ENCODE data around the gene ASGR1. TPM values are rescaled to one million over a fixed set of nuclear protein-coding genes. Genes with fewer than 3 reads are reported as not detected.
"Not testable (repeated sequence)": the region's sequence is repeated elsewhere in the genome, so short reads cannot be mapped to it uniquely, and the experiment has no call there.

ASGR1 gene
- polyA plus RNA-seq, 2 donors: 0.84 to 2.0 TPM

DNA sequence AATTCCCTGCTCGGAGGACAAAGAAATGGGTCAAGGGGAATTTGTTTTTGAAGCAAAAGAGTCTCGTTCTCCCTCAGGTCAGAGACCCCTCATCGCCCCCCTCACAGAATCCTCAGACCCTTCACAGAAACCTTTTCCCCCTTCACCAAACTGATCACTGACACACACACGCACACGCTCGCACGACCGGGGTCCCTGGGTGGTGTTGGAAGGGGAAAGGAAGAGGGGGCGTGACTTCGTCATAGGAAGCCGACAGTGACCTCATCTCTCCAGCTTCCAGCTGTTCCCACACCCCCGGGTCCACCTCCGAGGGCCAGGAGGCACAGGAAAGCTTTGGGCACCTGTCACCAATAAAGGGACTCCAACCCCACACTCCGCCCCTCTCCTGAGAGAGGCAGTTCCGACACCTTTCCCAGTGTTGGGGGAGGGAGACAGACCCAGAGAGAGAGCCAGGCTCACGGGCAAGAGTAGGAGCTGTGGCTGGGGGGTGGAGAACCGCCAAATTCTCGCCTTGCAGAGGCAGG is 1.2 kb downstream of the ASGR1 start:
- Histone ChIP-seq H3K27me3 (ENCODE audit: control insufficient read depth in 1 of 2, insufficient read depth in 2 of 2, low read length in 2 of 2) (no peaks in the 10 kb centered on the region), H3K36me3 (ENCODE audit: control insufficient read depth in 2 of 2, insufficient read depth in 2 of 2, low read length in 1 of 2) (no peaks in the 10 kb centered on the region), H3K27ac (ENCODE audit: low read depth in 2 of 2, low read length in 1 of 2) (no peak overlapping the region), H3K4me1 (ENCODE audit: control insufficient read depth in 2 of 2, insufficient read depth in 2 of 2, low read length in 1 of 2) (peaks cover 7 to 11% of the 10 kb centered on the region in 2 donors), H3K4me3 (ENCODE audit: low read depth in 1 of 2, low read length in 2 of 2) (peak overlapping the region in 1 of 2 donors; percentile 34), H3K9me3 (ENCODE audit: control insufficient read depth in 2 of 2, insufficient read depth in 1 of 2, low read depth in 1 of 2, low read length in 1 of 2) (no peaks in the 10 kb centered on the region)
- WGBS, 2 donors: 7% methylated on average over 18 of the region's 18 CpGs

DNA sequence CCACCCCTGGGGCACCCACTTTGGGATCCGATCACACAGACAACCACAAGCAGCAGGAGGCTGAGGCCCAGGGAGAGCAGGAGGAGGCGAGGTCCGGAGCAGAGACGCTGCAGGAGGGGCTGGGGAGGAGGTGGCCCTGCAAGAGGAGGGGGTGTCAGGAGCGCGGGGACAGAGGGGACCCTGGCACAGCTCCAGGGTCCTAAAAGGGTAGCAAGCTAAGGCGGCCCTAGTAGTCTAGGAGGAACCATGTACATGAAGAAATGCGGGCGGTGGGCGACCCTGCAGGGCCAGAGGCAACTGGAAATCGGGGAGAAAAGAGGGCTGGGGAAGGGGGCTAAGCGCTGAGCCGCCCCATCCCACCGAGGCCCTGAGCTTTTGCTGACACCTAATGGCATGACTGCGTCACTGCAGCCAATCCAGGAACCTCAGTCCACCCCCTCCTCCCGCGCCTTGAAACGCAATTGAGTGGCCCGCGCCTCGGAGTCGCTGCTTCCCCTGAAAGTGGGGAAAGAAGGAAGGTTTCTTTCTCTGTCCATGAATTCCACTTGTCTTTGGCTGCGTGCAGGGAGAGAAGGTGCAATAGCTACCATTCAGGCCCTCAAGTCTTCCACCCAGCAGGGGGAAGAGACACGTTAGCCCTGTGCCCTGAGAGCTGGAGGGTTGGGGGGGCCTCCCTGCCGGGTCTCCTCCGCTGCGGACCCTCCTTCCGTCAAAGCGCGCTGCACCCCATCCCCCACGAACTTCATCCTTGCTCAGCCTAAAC is 1.8 kb downstream of the ASGR1 start:
- no peaks in the 10 kb centered on the region for H3K27me3 ChIP-seq (ENCODE audit: control insufficient read depth in 1 of 2, insufficient read depth in 2 of 2, low read length in 2 of 2)
- 3 to 4% methylated on average over 28 to 31 of the region's 31 CpGs for WGBS, 2 donors
- no peak overlapping the region for H3K27ac ChIP-seq (ENCODE audit: low read depth in 2 of 2, low read length in 1 of 2)
- no peaks in the 10 kb centered on the region for H3K36me3 ChIP-seq (ENCODE audit: control insufficient read depth in 2 of 2, insufficient read depth in 2 of 2, low read length in 1 of 2)
- H3K4me3 ChIP-seq (ENCODE audit: low read depth in 1 of 2, low read length in 2 of 2): peak overlapping the region in 1 of 2 donors; percentile 34
- no peaks in the 10 kb centered on the region for H3K9me3 ChIP-seq (ENCODE audit: control insufficient read depth in 2 of 2, insufficient read depth in 1 of 2, low read depth in 1 of 2, low read length in 1 of 2)
- H3K4me1 ChIP-seq (ENCODE audit: control insufficient read depth in 2 of 2, insufficient read depth in 2 of 2, low read length in 1 of 2): peaks cover 7 to 11% of the 10 kb centered on the region in 2 donors

DNA sequence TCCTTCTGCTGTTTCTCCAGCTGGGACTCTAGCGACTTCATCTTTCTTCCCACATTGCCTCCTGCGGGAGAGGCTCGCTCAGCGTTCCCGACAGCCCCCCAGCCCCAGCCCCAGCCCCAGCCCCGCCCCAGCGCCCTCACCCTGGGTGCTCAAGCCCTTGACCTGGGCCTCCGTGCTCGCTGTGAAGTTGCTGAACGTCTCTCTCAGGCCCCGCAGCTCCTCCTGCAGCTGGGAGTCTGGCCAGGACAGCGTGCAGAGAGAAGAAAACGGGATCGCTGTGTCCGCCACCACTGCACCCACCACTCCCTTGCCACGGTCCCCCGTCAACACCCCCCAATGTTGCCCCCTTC is 2.4 kb downstream of the ASGR1 start:
- Histone ChIP-seq H3K27ac (ENCODE audit: low read depth in 2 of 2, low read length in 1 of 2) (no peak overlapping the region), H3K36me3 (ENCODE audit: control insufficient read depth in 2 of 2, insufficient read depth in 2 of 2, low read length in 1 of 2) (no peaks in the 10 kb centered on the region), H3K4me3 (ENCODE audit: low read depth in 1 of 2, low read length in 2 of 2) (no peak overlapping the region), H3K9me3 (ENCODE audit: control insufficient read depth in 2 of 2, insufficient read depth in 1 of 2, low read depth in 1 of 2, low read length in 1 of 2) (no peaks in the 10 kb centered on the region), H3K27me3 (ENCODE audit: control insufficient read depth in 1 of 2, insufficient read depth in 2 of 2, low read length in 2 of 2) (no peaks in the 10 kb centered on the region), H3K4me1 (ENCODE audit: control insufficient read depth in 2 of 2, insufficient read depth in 2 of 2, low read length in 1 of 2) (peaks cover 7 to 11% of the 10 kb centered on the region in 2 donors)
- WGBS, 2 donors: 14 to 18% methylated on average over 17 of the region's 17 CpGs

DNA sequence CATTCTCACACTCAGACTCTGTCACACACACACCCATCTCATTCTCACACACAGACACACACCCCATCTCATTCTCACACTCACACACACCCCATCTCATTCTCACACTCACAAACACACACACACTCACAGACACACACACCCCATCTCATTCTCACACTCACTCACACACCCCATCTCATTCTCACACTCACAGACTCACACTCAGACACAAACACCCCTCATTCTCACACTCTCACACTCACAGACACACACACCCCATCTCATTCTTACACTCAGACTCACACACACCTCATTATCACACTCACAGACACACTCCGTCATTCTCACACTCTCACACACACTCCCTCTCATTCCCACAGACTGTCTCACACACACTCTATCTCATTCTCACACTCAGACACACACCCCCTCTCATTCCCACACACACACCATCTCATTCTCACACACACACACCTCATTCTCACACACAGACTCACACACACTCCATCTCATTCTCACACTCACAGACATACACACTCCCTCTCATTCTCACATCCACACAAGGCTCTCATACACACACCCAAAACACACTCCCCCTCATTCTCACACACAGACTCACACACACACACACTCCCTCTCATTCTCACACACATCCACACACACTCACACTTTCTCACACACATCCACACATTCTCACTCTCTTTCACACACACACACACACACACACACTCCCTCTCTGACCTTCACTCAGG is 2.9 kb downstream of the ASGR1 start:
- H3K36me3 ChIP-seq (ENCODE audit: control insufficient read depth in 2 of 2, insufficient read depth in 2 of 2, low read length in 1 of 2): no peaks in the 10 kb centered on the region
- no peak overlapping the region for H3K27ac ChIP-seq (ENCODE audit: low read depth in 2 of 2, low read length in 1 of 2)
- H3K4me3 ChIP-seq (ENCODE audit: low read depth in 1 of 2, low read length in 2 of 2): no peak overlapping the region
- H3K9me3 ChIP-seq (ENCODE audit: control insufficient read depth in 2 of 2, insufficient read depth in 1 of 2, low read depth in 1 of 2, low read length in 1 of 2): no peaks in the 10 kb centered on the region
- no peaks in the 10 kb centered on the region for H3K27me3 ChIP-seq (ENCODE audit: control insufficient read depth in 1 of 2, insufficient read depth in 2 of 2, low read length in 2 of 2)
- peaks cover 7 to 11% of the 10 kb centered on the region in 2 donors for H3K4me1 ChIP-seq (ENCODE audit: control insufficient read depth in 2 of 2, insufficient read depth in 2 of 2, low read length in 1 of 2)
- WGBS, 2 donors: 86 to 91% methylated on average over 1 of the region's 1 CpG

DNA sequence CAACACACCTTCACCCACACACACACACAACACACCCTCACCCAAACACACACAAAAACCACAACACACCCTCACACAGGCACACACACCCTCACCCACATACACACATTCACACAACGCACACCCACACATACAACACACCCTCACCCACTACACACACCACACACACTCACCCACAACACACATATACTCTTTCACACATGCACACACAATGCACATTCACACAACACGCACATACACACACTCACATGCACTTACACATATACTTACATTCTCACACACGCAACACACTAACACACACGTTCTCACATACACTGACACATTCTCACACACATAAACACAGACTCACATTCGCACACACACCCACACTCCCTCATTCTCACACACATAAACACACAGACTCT is 3.8 kb downstream of the ASGR1 start:
- H3K36me3 ChIP-seq (ENCODE audit: control insufficient read depth in 2 of 2, insufficient read depth in 2 of 2, low read length in 1 of 2): no peaks in the 10 kb centered on the region
- no peaks in the 10 kb centered on the region for H3K9me3 ChIP-seq (ENCODE audit: control insufficient read depth in 2 of 2, insufficient read depth in 1 of 2, low read depth in 1 of 2, low read length in 1 of 2)
- no peak overlapping the region for H3K4me3 ChIP-seq (ENCODE audit: low read depth in 1 of 2, low read length in 2 of 2)
- H3K27me3 ChIP-seq (ENCODE audit: control insufficient read depth in 1 of 2, insufficient read depth in 2 of 2, low read length in 2 of 2): no peaks in the 10 kb centered on the region
- no peak overlapping the region for H3K27ac ChIP-seq (ENCODE audit: low read depth in 2 of 2, low read length in 1 of 2)
- 87 to 91% methylated on average over 5 of the region's 5 CpGs for WGBS, 2 donors
- peaks cover 7 to 11% of the 10 kb centered on the region in 2 donors for H3K4me1 ChIP-seq (ENCODE audit: control insufficient read depth in 2 of 2, insufficient read depth in 2 of 2, low read length in 1 of 2)

DNA sequence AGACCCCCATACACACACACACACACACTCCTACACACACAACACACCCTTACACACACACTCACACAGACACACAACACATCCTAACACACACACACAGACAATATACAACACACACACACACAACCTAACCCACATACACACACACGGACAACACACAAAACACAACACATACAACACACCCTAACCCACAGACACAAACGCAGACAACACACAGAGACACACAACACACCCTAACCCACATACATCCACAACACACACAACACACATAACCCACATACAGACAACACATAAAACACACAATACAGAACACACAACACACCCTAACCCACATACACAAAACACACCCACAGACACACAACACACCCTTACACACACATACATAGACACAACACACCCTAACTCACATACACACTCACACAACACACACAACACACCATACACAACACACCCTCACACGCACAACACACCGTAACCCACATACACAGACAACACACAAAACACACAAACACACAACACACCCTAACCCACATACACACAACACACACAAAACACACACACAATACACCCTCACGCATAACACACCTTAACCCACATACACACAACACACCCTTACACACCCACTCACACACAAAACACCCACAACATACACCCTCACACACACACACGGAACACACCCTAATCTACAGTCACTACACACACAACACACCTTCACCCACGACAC is 4.4 kb downstream of the ASGR1 start:
- H3K27ac ChIP-seq (ENCODE audit: low read depth in 2 of 2, low read length in 1 of 2): peak overlapping the region in 1 of 2 donors; percentile 27
- H3K4me1 ChIP-seq (ENCODE audit: control insufficient read depth in 2 of 2, insufficient read depth in 2 of 2, low read length in 1 of 2): peaks cover 7 to 11% of the 10 kb centered on the region in 2 donors
- 75% methylated on average over 7 of the region's 7 CpGs for WGBS, 2 donors
- peak overlapping the region; percentile 28 for H3K4me3 ChIP-seq (ENCODE audit: low read depth in 1 of 2, low read length in 2 of 2)
- H3K27me3 ChIP-seq (ENCODE audit: control insufficient read depth in 1 of 2, insufficient read depth in 2 of 2, low read length in 2 of 2): no peaks in the 10 kb centered on the region
- no peaks in the 10 kb centered on the region for H3K9me3 ChIP-seq (ENCODE audit: control insufficient read depth in 2 of 2, insufficient read depth in 1 of 2, low read depth in 1 of 2, low read length in 1 of 2)
- no peaks in the 10 kb centered on the region for H3K36me3 ChIP-seq (ENCODE audit: control insufficient read depth in 2 of 2, insufficient read depth in 2 of 2, low read length in 1 of 2)

DNA sequence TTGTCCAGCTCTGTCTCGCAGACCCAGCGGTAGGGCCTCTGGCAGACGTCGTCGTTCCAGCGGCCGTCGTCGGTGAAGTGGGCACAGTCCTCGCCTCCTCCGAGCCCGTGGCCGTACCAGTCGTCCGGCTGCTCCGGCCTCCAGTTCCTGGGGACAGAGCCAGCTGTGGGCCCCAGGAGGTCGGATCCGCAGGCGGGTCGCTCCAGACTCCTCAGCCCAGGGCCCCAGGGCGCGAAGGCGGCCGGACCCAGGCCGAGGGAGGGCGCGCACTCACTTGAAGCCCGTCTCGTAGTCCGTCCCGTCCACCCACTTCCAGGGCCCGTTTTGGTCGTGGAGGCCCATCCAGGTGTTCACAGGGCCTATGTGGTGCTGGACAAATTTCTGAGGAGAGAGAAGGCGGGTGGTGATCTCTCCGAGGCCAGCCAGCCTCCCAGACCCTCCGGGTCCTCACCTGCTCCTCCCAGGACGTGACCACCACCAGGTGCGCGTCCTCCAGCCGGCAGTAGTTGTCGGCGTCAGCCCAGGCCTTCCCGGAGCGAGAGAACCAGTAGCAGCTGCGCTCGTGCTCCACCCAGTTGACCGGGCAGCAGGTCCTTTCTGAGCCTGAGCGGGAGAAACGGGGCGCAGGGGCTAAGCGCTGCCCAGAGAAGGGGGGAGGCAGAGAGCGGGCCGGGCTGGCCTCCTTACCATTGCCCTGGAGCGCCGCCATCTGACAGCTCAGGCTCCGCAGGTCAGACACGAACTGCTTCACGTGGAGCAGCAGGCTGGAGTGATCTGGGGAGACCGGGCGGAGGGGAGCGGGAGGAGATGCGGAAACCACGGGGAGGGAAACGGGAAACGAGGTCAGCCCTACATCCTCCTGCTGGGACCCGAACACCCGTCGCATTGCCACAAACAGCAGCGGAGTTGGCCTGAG is 5.2 kb downstream of the ASGR1 start:
- peak overlapping the region; percentile 28 for H3K4me3 ChIP-seq (ENCODE audit: low read depth in 1 of 2, low read length in 2 of 2)
- no peaks in the 10 kb centered on the region for H3K9me3 ChIP-seq (ENCODE audit: control insufficient read depth in 2 of 2, insufficient read depth in 1 of 2, low read depth in 1 of 2, low read length in 1 of 2)
- WGBS, 2 donors: 50 to 51% methylated on average over 66 to 69 of the region's 69 CpGs
- H3K27me3 ChIP-seq (ENCODE audit: control insufficient read depth in 1 of 2, insufficient read depth in 2 of 2, low read length in 2 of 2): no peaks in the 10 kb centered on the region
- H3K4me1 ChIP-seq (ENCODE audit: control insufficient read depth in 2 of 2, insufficient read depth in 2 of 2, low read length in 1 of 2): peaks cover 7 to 11% of the 10 kb centered on the region in 2 donors
- H3K36me3 ChIP-seq (ENCODE audit: control insufficient read depth in 2 of 2, insufficient read depth in 2 of 2, low read length in 1 of 2): no peaks in the 10 kb centered on the region
- H3K27ac ChIP-seq (ENCODE audit: low read depth in 2 of 2, low read length in 1 of 2): peak overlapping the region in 1 of 2 donors; percentile 27

DNA sequence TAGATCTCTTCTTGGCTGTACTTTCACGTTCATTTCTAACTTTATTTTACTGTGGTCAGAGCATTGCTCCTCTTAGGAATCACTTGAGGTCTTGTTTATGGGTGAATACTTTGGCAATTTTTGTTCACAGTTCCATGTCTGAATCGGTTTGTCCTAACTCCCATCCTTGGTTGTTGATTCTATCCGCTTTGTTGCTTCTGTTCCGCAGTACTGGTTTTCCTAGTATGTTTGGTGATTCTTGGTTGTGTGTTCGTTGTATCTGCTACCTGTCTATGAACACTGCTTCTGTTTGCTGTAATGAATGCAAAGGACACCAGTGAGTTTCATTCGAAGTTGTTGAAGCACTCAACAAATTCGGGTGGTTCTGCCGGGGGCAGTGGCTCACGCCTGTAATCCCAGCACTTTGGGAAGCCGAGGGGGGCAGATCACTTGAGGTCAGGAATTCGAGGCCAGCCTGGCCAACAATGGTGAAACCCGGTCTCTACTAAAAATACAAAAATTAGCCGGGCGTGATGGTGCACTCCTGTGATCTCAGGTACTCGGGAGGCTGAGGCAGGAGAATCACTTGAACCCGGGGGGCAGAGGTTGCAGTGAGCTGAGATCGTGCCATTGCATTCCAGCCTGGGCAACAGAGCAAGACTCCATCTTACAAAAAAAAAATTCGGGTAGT is 6.5 kb downstream of the ASGR1 start:
- not testable (repeated sequence) for H3K27me3 ChIP-seq (ENCODE audit: control insufficient read depth in 1 of 2, insufficient read depth in 2 of 2, low read length in 2 of 2); H3K9me3 ChIP-seq (ENCODE audit: control insufficient read depth in 2 of 2, insufficient read depth in 1 of 2, low read depth in 1 of 2, low read length in 1 of 2); H3K27ac ChIP-seq (ENCODE audit: low read depth in 2 of 2, low read length in 1 of 2); H3K4me3 ChIP-seq (ENCODE audit: low read depth in 1 of 2, low read length in 2 of 2); H3K4me1 ChIP-seq (ENCODE audit: control insufficient read depth in 2 of 2, insufficient read depth in 2 of 2, low read length in 1 of 2); H3K36me3 ChIP-seq (ENCODE audit: control insufficient read depth in 2 of 2, insufficient read depth in 2 of 2, low read length in 1 of 2)
- WGBS, 2 donors: 92% methylated on average over 18 of the region's 18 CpGs
